Colonic mucosa (tissue), 4 donors: ENCODE measurements around the gene SNUPN. TPM values are rescaled to one million over a fixed set of nuclear protein-coding genes. Genes with fewer than 3 reads are reported as not detected.

Experiments
- DNase-seq: peaks from one replicate; pipeline ENCODE4 v3.0.0-alpha.2; 2020
- H3K27ac ChIP-seq: fragments of 200-600 bp; one replicate; pipeline ENCODE4 v1.8.0; 2021
- H3K27me3 ChIP-seq: fragments of 200-600 bp; one replicate; pipeline ENCODE4 v1.8.0; 2021
- H3K36me3 ChIP-seq: fragments of 200-600 bp; one replicate; pipeline ENCODE4 v1.8.0; 2021
- H3K4me1 ChIP-seq: fragments of 200-600 bp; one replicate; pipeline ENCODE4 v1.8.0; 2021; ENCODE audit warnings: mild to moderate bottlenecking
- H3K4me3 ChIP-seq: fragments of 200-600 bp; one replicate; pipeline ENCODE4 v1.8.0; 2021
- H3K9ac ChIP-seq, 2 donors: one replicate each; pipeline ENCODE4 v1.7.0; 2013; ENCODE audit warnings: control low read depth in 2 of 2, low read depth in 2 of 2, low read length in 2 of 2
- H3K9me3 ChIP-seq: fragments of 200-600 bp; one replicate; pipeline ENCODE4 v1.8.0; 2021
- intact Hi-C: fragments of 100-400 bp; cut with DNase I; formaldehyde crosslinking; loops from one replicate; pipeline ENCODE4 v1.14.1; 2022
- total RNA-seq, 2 donors: library from RNA; stranded (reverse); fragmentation: NEBNext Ultra II Directional in 1 of 2; extraction: Animal tissue kit (Norgen Biotek cat#: 25700) in 1 of 2; gene quantifications; one replicate each; pipeline ENCODE4 v1.2.1, GENCODE V29; 2021
- TF ChIP-seq, protein P1 (sequence below): fragments of 200-600 bp; IDR thresholded peaks from one replicate; pipeline ENCODE4 v1.8.0; 2022; ENCODE audit warnings: antibody characterized with exemption, mild to moderate bottlenecking
- donor health status: healthy.
- donor health status: DM: no; HTN: no; CAD: no.
- donor health status: DM: no; HTN: no; CAD: no.

The SNUPN gene
- total RNA-seq, 2 donors from 2014 or later, result 19.1 to 20.7 TPM

DNA sequence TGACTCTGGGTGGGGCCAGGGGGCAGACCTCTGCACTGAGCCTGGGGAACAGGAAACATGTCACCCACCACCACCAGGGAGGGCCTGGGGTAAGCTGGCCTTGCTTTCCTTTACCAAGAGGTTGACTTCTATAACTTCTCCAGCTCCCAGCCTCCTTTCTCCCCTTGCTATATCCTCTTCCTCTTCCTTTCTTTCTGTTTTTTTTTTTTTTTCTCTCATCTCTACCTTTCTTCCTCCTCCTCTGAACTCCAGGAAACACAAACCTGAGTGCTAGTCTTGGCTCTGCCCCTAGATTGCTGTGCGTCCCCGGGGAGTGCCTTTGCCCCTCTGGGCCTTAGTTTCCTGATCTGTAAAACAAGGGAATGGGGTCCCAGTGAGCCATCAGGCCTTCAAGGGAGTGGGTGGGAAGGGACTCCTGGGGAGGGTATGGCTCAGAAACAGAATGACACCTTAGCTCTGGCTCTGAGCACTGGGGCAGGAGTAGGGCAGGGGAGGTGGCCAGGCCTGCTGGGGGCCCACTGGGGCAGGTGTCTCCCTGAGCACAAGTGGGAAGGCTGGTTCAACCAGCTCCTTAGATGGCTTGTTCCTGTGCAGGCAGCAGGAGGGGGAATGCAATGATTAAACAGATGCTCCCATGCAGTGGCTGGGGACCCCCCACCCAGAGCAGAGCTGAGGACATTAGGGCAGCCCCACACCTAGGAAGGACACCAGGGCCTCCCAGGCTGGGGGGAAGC lies 26.5 kb upstream of the SNUPN start:
- Histone ChIP-seq H3K9ac (peak overlapping the region; percentile 30 to 52), H3K27me3 (no peaks in the 10 kb centered on the region), H3K36me3 (no peaks in the 10 kb centered on the region), H3K4me1 (peaks cover 31% of the 10 kb centered on the region), H3K4me3 (peak overlapping the region; percentile 67), H3K9me3 (no peaks in the 10 kb centered on the region), H3K27ac (peak overlapping the region; percentile 37)
- TF ChIP-seq, protein P1, sequence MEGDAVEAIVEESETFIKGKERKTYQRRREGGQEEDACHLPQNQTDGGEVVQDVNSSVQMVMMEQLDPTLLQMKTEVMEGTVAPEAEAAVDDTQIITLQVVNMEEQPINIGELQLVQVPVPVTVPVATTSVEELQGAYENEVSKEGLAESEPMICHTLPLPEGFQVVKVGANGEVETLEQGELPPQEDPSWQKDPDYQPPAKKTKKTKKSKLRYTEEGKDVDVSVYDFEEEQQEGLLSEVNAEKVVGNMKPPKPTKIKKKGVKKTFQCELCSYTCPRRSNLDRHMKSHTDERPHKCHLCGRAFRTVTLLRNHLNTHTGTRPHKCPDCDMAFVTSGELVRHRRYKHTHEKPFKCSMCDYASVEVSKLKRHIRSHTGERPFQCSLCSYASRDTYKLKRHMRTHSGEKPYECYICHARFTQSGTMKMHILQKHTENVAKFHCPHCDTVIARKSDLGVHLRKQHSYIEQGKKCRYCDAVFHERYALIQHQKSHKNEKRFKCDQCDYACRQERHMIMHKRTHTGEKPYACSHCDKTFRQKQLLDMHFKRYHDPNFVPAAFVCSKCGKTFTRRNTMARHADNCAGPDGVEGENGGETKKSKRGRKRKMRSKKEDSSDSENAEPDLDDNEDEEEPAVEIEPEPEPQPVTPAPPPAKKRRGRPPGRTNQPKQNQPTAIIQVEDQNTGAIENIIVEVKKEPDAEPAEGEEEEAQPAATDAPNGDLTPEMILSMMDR, result no peak
- intact Hi-C loops, result no loop called here
- no peak for DNase-seq

DNA sequence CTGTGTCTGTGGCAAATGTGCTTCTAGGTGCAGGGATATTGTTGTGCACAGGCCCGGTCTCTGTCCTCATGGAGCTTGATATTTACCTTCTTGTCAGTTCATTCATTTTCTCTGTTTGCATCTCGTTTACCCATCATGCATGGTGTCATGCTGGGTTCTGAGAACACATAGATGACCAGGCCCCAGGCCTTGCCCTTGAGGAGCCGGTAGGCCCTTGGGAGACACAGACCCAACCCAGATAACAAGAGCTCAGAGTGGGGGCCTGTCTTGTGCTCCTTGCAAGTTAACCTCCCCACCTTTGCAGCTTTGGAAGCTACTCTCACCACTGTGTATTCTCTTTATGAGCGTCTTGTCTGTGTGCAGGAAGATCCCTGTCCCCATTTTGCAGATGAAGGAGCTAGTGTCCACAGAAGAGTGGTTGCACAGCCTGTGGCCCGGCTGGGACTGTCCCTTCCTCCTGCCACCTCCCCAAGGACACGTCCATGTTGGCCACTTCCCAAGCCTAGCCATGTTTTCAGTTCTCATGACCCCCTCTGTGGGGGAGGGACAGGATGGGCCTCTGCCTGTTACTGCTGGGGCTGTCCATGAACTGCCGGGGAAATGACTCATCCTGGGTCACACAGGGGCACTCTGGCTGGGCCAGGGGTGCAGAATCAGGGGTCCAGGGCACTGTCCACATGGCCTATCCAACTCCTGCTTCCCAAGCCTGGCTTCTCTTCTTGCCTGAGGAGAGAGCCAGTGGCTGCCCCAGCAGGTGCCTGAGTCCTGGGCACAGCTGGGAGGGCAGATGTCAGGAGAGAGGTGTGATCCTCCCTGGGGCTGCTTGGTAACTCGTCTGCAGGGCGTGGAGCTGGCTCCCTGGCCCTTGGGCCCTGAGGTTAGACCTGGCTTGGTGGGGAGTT lies 25.6 kb upstream of the SNUPN start:
- H3K9me3 ChIP-seq, result no peaks in the 10 kb centered on the region
- H3K27me3 ChIP-seq, result no peaks in the 10 kb centered on the region
- no peaks in the 10 kb centered on the region for H3K36me3 ChIP-seq
- peak overlapping the region; percentile 19 to 52 for H3K9ac ChIP-seq
- peak; percentile 66 for DNase-seq
- intact Hi-C loops, result no loop called here
- H3K4me3 ChIP-seq, result peak overlapping the region; percentile 67
- H3K27ac ChIP-seq, result peak overlapping the region; percentile 37
- H3K4me1 ChIP-seq, result peaks cover 31% of the 10 kb centered on the region
- TF ChIP-seq, protein P1, result no peak

DNA sequence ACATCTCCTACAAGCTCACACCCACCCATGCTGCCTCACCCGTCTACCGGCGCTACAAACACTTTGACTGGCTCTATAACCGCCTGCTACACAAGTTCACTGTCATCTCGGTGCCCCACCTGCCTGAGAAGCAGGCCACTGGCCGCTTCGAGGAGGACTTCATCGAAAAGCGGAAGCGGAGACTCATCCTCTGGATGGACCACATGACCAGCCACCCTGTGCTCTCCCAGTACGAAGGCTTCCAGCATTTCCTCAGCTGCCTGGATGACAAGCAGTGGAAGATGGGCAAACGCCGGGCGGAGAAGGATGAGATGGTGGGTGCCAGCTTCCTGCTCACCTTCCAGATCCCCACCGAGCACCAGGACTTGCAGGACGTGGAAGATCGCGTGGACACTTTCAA lies 24.3 kb upstream of the SNUPN start:
- peak overlapping the region; percentile 67 for H3K4me3 ChIP-seq
- no peak for DNase-seq
- no peaks in the 10 kb centered on the region for H3K36me3 ChIP-seq
- H3K9ac ChIP-seq, result peak overlapping the region in 1 of 2 donors; percentile 66
- H3K27me3 ChIP-seq, result no peaks in the 10 kb centered on the region
- H3K27ac ChIP-seq, result no peak overlapping the region
- peaks cover 31% of the 10 kb centered on the region for H3K4me1 ChIP-seq
- no peaks in the 10 kb centered on the region for H3K9me3 ChIP-seq
- intact Hi-C loops, result loop anchor here (10.0 kb wide), 1 partner anchor 285 kb away; the partner anchor contains the start of gene MAN2C1
- TF ChIP-seq, protein P1, result no peak

DNA sequence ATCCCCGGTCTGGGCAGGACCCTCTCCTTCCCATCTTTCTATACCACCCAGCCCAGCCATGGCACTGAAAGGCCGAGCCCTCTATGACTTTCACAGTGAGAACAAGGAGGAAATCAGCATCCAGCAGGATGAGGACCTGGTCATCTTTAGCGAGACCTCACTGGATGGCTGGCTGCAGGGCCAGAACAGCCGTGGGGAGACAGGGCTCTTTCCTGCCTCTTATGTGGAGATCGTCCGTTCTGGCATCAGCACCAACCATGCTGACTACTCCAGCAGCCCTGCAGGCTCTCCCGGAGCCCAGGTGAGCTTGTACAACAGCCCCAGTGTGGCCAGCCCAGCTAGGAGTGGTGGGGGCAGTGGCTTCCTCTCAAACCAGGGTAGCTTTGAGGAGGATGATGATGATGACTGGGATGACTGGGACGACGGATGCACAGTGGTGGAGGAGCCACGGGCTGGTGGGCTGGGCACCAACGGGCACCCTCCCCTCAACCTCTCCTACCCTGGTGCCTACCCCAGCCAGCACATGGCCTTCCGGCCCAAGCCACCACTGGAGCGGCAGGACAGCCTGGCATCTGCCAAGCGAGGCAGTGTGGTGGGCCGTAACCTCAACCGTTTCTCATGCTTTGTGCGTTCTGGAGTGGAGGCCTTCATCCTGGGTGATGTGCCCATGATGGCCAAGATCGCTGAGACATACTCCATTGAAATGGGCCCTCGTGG lies 23.7 kb upstream of the SNUPN start:
- Histone ChIP-seq H3K4me1 (peaks cover 31% of the 10 kb centered on the region), H3K9me3 (no peaks in the 10 kb centered on the region), H3K27ac (no peak overlapping the region), H3K27me3 (no peaks in the 10 kb centered on the region), H3K9ac (peak overlapping the region; percentile 97 to 98), H3K36me3 (no peaks in the 10 kb centered on the region), H3K4me3 (peak overlapping the region; percentile 67)
- intact Hi-C loops, result loop anchor here (10.0 kb wide), 1 partner anchor 284 kb away; the partner anchor contains the start of gene MAN2C1
- no peak for DNase-seq
- TF ChIP-seq, protein P1, result no peak
